Vagina (tissue), 2 donors: Measurements from ENCODE around the gene ZNF687.

ENCODE experiments used
- POLR2A ChIP-seq, 2 donors: fragments of 450-650 bp; IDR thresholded peaks; one replicate each; pipeline ENCODE4 v1.6.1; 2017; ENCODE audit warnings: antibody characterized with exemption in 2 of 2, mild to moderate bottlenecking in 2 of 2, moderate library complexity in 2 of 2
- TF ChIP-seq, protein P1 (sequence below), 3 experiments: fragments of 450-650 bp in 2 of 3; fragments of 200-600 bp in 1 of 3; sonication (generic) in 1 of 3; IDR thresholded peaks; one replicate each; pipeline ENCODE4 v1.5.1; 2017 to 2019; ENCODE audit warnings: antibody characterized with exemption in 3 of 3, mild to moderate bottlenecking in 2 of 3, moderate library complexity in 2 of 3

GRCh38 chr1:151281969-151282882, at the start of gene ZNF687:
- TF ChIP-seq, protein P1, sequence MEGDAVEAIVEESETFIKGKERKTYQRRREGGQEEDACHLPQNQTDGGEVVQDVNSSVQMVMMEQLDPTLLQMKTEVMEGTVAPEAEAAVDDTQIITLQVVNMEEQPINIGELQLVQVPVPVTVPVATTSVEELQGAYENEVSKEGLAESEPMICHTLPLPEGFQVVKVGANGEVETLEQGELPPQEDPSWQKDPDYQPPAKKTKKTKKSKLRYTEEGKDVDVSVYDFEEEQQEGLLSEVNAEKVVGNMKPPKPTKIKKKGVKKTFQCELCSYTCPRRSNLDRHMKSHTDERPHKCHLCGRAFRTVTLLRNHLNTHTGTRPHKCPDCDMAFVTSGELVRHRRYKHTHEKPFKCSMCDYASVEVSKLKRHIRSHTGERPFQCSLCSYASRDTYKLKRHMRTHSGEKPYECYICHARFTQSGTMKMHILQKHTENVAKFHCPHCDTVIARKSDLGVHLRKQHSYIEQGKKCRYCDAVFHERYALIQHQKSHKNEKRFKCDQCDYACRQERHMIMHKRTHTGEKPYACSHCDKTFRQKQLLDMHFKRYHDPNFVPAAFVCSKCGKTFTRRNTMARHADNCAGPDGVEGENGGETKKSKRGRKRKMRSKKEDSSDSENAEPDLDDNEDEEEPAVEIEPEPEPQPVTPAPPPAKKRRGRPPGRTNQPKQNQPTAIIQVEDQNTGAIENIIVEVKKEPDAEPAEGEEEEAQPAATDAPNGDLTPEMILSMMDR (IDR thresholded peaks at IDR 0.05) = no peak
- TF ChIP-seq POLR2A (IDR thresholded peaks at IDR 0.05) = peak in 1 of 2 donors; percentile 71
